Sigmoid colon (tissue), 4 donors: ENCODE results near the gene ALS2CL.

Experiments
- CTCF ChIP-seq, 4 experiments: fragments of 450-650 bp in 3 of 4; fragments of 200-600 bp in 1 of 4; IDR thresholded peaks; one replicate each; pipeline ENCODE4 v1.5.1; 2016 to 2019; ENCODE audit warnings: antibody characterized with exemption in 4 of 4, mild to moderate bottlenecking in 3 of 4, moderate library complexity in 2 of 4
- EP300 ChIP-seq, 4 donors: sonication (generic); formaldehyde crosslinking; IDR thresholded peaks; one replicate each; pipeline ENCODE4 v1.6.1; 2017; ENCODE audit warnings: antibody characterized with exemption in 4 of 4
- POLR2A ChIP-seq, 2 donors: fragments of 450-650 bp; IDR thresholded peaks; one replicate each; pipeline ENCODE4 v1.6.1; 2016; ENCODE audit warnings: antibody characterized with exemption in 2 of 2, mild to moderate bottlenecking in 2 of 2, moderate library complexity in 2 of 2
- POLR2AphosphoS5 ChIP-seq, 4 donors: sonication (generic); formaldehyde crosslinking; IDR thresholded peaks; one replicate each; pipeline ENCODE4 v1.6.1; 2017; ENCODE audit warnings: antibody characterized with exemption in 4 of 4

GRCh38 chr3:46639221-46639620, 54.3 kb downstream of the ALS2CL start:
- TF ChIP-seq POLR2A (IDR thresholded peaks at IDR 0.05) (no peak), CTCF (IDR thresholded peaks at IDR 0.05) (no peak), EP300 (IDR thresholded peaks at IDR 0.05) (no peak), POLR2AphosphoS5 (IDR thresholded peaks at IDR 0.05) (no peak)
